ENCODE data around the gene YEATS4. TPM values are rescaled to one million over a fixed set of nuclear protein-coding genes. Genes with fewer than 3 reads are reported as not detected.

YEATS4 gene
- total RNA-seq, 1 donor from 2014 or later: 13.5 TPM

GRCh38 chr12:69423037-69423905 is 63.7 kb downstream of the YEATS4 start:
- no peak for DNase-seq (ENCODE audit: low spot score)
- TF ChIP-seq CTCF (IDR thresholded peaks at IDR 0.05): no peak
- Mint-ChIP-seq H3K9me3 (ENCODE audit: low read depth) (no peaks in the 10 kb centered on the region), H3K4me3 (ENCODE audit: unreplicated experiment) (no peak overlapping the region), H3K27ac (ENCODE audit: unreplicated experiment) (no peak overlapping the region), H3K27me3 (ENCODE audit: low read depth) (no peaks in the 10 kb centered on the region), H3K36me3 (ENCODE audit: low read depth) (no peaks in the 10 kb centered on the region), H3K4me1 (ENCODE audit: low read depth) (peaks cover 10% of the 10 kb centered on the region)

- Mint-ChIP-seq H3K27ac (ENCODE audit: unreplicated experiment) (no peak overlapping the region), H3K9me3 (ENCODE audit: low read depth) (no peaks in the 10 kb centered on the region), H3K36me3 (ENCODE audit: low read depth) (no peaks in the 10 kb centered on the region), H3K27me3 (ENCODE audit: low read depth) (no peaks in the 10 kb centered on the region), H3K4me3 (ENCODE audit: unreplicated experiment) (no peak overlapping the region), H3K4me1 (ENCODE audit: low read depth) (peaks cover 19% of the 10 kb centered on the region)
- no peak for DNase-seq (ENCODE audit: low spot score)
- TF ChIP-seq CTCF (IDR thresholded peaks at IDR 0.05): no peak
These were observed 65.9 kb downstream of the YEATS4 start for GRCh38 chr12:69425417-69425816.

- no peak for TF ChIP-seq CTCF (IDR thresholded peaks at IDR 0.05)
- Mint-ChIP-seq H3K36me3 (ENCODE audit: low read depth) (no peaks in the 10 kb centered on the region), H3K27me3 (ENCODE audit: low read depth) (no peaks in the 10 kb centered on the region), H3K9me3 (ENCODE audit: low read depth) (no peaks in the 10 kb centered on the region), H3K4me3 (ENCODE audit: unreplicated experiment) (no peak overlapping the region), H3K4me1 (ENCODE audit: low read depth) (peaks cover 24% of the 10 kb centered on the region), H3K27ac (ENCODE audit: unreplicated experiment) (no peak overlapping the region)
- no peak for DNase-seq (ENCODE audit: low spot score)
These were observed 69.0 kb downstream of the YEATS4 start for GRCh38 chr12:69428351-69429073.

GRCh38 chr12:69430942-69431590 is 71.5 kb downstream of the YEATS4 start:
- no peaks in the 10 kb centered on the region for H3K27me3 Mint-ChIP-seq (ENCODE audit: low read depth)
- peaks cover 36% of the 10 kb centered on the region for H3K4me1 Mint-ChIP-seq (ENCODE audit: low read depth)
- H3K9me3 Mint-ChIP-seq (ENCODE audit: low read depth): no peaks in the 10 kb centered on the region
- TF ChIP-seq CTCF (IDR thresholded peaks at IDR 0.05): no peak
- H3K36me3 Mint-ChIP-seq (ENCODE audit: low read depth): no peaks in the 10 kb centered on the region
- H3K4me3 Mint-ChIP-seq (ENCODE audit: unreplicated experiment): no peak overlapping the region
- no peak for DNase-seq (ENCODE audit: low spot score)
- H3K27ac Mint-ChIP-seq (ENCODE audit: unreplicated experiment): no peak overlapping the region

DNA sequence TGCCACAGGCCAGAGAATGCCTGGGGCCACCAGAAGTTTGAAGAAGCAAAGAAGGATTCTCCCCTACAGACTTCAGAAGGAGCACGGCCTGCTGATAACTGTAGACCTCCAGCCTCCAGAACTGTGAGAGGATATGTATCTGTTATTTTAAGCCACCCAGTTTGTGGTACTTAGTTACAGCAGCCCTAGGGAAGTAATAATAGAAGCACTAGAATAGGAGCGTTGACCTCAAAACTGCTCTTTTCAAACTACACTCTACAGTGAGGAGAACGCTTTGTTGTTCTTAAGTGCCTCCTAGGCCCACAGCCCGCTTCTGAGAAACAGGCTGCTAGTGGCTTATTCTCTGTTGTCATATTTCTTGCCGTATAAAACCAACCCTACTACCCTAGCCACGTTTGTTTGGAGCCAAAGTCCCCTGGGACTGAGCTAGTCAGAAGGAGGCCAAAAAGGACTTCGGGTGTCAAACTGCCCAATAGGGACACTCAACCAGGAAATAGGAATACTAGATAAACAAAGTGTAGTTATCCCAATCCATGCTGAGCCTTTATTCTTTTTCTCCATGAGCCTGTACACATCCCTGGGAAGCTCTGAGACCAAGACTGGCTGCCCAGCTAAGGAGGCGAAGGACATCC is 72.2 kb downstream of the YEATS4 start:
- Mint-ChIP-seq H3K27ac (ENCODE audit: unreplicated experiment) (peak overlapping the region; percentile 41), H3K9me3 (ENCODE audit: low read depth) (no peaks in the 10 kb centered on the region), H3K27me3 (ENCODE audit: low read depth) (no peaks in the 10 kb centered on the region), H3K4me1 (ENCODE audit: low read depth) (peaks cover 37% of the 10 kb centered on the region), H3K36me3 (ENCODE audit: low read depth) (no peaks in the 10 kb centered on the region), H3K4me3 (ENCODE audit: unreplicated experiment) (no peak overlapping the region)
- TF ChIP-seq CTCF (IDR thresholded peaks at IDR 0.05): no peak
- DNase-seq (ENCODE audit: low spot score): no peak
